HG03457 (cell line): ENCODE data around the gene CDH2.

Source experiments
- ATAC-seq: cut with Tn5 transposase; IDR thresholded peaks from one replicate; pipeline ENCODE4 v1.9.1; 2021; ENCODE audit warnings: moderate number of reproducible peaks; ENCODE audit not compliant: unreplicated experiment

The CDH2 gene

GRCh38 chr18:28048612-28049011 lies 128.3 kb downstream of the CDH2 start:
- ATAC-seq: no peak

GRCh38 chr18:28045880-28046279 lies 131.1 kb downstream of the CDH2 start:
- no peak for ATAC-seq

GRCh38 chr18:28045176-28045810 lies 131.6 kb downstream of the CDH2 start:
- ATAC-seq: no peak

GRCh38 chr18:28044036-28044435 lies 132.9 kb downstream of the CDH2 start:
- ATAC-seq: no peak

GRCh38 chr18:28043631-28044030 lies 133.3 kb downstream of the CDH2 start:
- no peak for ATAC-seq

- ATAC-seq: no peak
These were observed 135.6 kb downstream of the CDH2 start for GRCh38 chr18:28041366-28041765.

GRCh38 chr18:28040716-28041115 lies 136.2 kb downstream of the CDH2 start:
- no peak for ATAC-seq

- no peak for ATAC-seq
These were observed 136.7 kb downstream of the CDH2 start for GRCh38 chr18:28040211-28040610.

- no peak for ATAC-seq
These were observed 137.2 kb downstream of the CDH2 start for GRCh38 chr18:28039691-28040090.

- ATAC-seq: no peak
These were observed 137.9 kb downstream of the CDH2 start for GRCh38 chr18:28039078-28039477.

- ATAC-seq: no peak
These were observed 140.4 kb downstream of the CDH2 start for GRCh38 chr18:28036488-28036887.

- no peak for ATAC-seq
These were observed 142.4 kb downstream of the CDH2 start for GRCh38 chr18:28034567-28034966.

- no peak for ATAC-seq
These were observed 144.8 kb downstream of the CDH2 start for GRCh38 chr18:28032177-28032576.

GRCh38 chr18:28030458-28030857 lies 146.5 kb downstream of the CDH2 start:
- no peak for ATAC-seq

GRCh38 chr18:28027755-28028154 lies 149.2 kb downstream of the CDH2 start:
- ATAC-seq: no peak

GRCh38 chr18:28019425-28020108 lies 157.4 kb downstream of the CDH2 start:
- no peak for ATAC-seq

GRCh38 chr18:28018351-28018750 lies 158.6 kb downstream of the CDH2 start:
- ATAC-seq: no peak

GRCh38 chr18:28015671-28016070 lies 161.3 kb downstream of the CDH2 start:
- no peak for ATAC-seq

- ATAC-seq: no peak
These were observed 163.9 kb downstream of the CDH2 start for GRCh38 chr18:28013066-28013465.

- ATAC-seq: no peak
These were observed 164.6 kb downstream of the CDH2 start for GRCh38 chr18:28012336-28012735.

GRCh38 chr18:28009589-28009988 lies 167.3 kb downstream of the CDH2 start:
- no peak for ATAC-seq

GRCh38 chr18:28007841-28008240 lies 169.1 kb downstream of the CDH2 start:
- ATAC-seq: no peak

- no peak for ATAC-seq
These were observed 171.8 kb downstream of the CDH2 start for GRCh38 chr18:28005164-28005563.
